HG02588 (cell line): ENCODE measurements around the gene MRC2.
"Not testable (repeated sequence)": the region's sequence is repeated elsewhere in the genome, so short reads cannot be mapped to it uniquely, and the experiment has no call there.

ENCODE experiments used
- ATAC-seq: cut with Tn5 transposase; IDR thresholded peaks from one replicate; pipeline ENCODE4 v1.9.1; 2021; ENCODE audit warnings: mild to moderate bottlenecking, moderate library complexity; ENCODE audit not compliant: unreplicated experiment

MRC2 gene

DNA sequence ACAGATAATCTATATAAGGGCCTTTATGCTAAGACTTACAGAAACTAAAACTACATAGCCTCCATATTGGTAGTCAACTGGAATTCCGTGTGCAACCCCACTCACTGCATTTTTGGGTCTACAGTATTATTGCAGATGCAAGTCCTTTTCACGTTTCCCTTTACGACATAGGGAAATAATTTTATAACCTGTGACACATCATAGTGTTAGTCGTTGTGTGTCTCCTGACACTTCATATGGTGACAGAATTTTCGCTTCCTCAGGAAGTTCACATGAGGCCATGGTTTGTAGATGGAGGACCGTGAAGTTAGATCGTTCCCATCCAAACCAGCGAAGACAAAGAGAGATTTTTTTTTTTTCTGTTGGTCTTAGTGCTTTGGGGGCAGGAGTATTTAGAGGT is 15.7 kb upstream of the MRC2 start:
- no peak for ATAC-seq

DNA sequence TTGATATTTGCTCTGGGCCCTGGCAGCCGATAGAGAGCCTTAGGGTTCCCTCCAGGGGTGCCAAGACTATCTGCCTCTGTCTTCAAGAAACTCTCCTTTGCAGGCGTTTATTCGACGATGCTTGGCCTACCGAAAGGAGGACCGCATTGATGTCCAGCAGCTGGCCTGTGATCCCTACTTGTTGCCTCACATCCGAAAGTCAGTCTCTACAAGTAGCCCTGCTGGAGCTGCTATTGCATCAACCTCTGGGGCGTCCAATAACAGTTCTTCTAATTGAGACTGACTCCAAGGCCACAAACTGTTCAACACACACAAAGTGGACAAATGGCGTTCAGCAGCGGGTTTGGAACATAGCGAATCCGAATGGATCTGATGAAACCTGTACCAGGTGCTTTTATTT is 15.2 kb upstream of the MRC2 start:
- ATAC-seq = not testable (repeated sequence)

DNA sequence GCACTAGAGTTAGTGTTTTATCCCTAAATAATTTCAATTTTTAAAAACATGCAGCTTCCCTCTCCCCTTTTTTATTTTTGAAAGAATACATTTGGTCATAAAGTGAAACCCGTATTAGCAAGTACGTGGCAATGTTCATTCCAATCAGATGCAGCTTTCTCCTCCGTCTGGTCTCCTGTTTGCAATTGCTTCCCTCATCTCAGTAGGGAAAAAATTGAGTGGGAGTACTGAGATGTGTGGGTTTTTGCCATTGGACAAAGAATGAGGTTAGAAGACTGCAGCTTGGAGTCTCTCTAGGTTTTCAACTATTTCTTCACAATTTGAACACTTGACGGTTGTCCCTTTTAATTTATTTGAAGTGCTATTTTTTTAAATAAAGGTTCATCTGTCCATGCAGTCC is 14.4 kb upstream of the MRC2 start:
- ATAC-seq = not testable (repeated sequence)

DNA sequence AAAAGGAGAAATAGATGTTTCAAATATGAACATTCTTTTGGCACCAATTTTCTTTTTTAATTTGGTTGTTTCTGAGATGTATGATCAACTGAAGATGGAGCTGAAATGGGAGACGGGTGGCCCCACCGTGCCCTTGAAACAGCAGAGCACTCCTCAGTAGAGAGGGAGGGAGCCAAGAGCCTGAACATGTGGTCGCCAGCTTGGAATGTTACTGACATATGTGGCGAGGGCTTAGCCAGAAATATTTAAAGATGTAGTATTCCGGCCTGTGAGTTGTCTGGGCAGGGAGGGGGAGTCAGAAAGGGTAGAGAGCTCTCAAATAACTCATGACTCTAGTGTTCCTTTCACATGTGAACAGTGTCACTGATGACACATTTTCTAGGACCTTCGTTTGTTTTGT is 13.3 kb upstream of the MRC2 start:
- ATAC-seq = no peak

DNA sequence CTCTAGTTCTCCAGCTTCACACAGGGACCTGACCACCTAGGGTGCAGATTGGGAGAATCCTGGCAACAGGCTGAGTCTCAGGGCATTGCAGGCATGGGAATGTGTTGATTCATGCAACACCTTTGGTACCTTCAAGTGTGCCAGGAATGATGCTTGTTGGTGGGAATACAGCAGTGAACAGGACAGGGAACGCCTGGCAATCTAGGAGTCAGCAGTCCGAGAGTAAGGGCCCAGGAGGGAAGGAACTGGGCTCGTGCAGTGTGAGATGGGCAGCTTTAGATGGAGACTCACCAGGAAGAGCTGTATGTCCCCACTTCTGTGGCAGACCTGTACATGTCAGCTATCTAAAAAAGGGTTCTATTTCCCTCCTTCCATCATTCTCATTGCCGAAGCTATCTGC is 12.0 kb upstream of the MRC2 start:
- ATAC-seq = no peak

DNA sequence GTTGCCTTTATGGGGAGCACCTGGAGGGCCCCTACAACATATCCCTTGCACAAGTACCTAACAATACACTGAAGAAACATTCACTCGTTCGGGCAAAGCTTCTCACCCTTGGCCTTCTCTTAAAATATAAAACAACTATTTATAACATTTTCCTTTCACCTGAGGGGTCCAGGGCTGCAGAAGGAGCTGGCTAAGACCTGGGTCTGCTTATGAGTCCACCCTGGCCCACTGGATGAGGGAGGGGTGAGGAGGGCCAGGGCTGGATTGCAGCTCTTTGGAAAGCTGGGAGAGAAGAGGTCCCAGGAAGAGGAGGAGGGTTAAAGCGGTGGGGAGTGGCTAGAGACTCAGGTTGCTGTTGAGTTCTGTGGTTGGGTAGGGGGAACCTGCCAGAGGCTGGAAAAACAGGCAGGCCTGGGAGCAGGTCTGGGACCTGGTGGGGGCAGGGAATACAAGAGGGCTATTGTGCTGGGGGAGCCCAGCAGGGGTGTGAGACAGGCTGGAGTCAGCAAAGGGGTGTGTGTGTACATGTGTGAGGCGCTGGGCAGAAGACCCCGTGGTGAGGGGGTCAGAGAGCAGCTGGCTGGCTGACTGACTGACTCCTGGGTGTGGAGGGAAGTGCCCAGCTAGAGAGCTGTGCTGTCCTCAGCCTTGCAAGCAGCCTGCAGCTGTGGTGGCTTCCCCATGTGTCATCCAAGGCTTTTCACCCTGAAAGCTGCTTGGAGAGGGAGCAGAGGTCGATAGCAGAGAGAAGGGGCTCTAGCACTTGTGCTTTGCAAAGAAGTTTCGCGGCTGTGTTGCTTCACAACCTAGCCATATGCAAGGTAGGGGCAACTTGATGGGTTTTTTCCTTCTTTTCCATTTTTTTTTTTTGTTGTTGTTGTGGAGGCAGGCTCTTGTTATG is 10.2 kb upstream of the MRC2 start:
- no peak for ATAC-seq

DNA sequence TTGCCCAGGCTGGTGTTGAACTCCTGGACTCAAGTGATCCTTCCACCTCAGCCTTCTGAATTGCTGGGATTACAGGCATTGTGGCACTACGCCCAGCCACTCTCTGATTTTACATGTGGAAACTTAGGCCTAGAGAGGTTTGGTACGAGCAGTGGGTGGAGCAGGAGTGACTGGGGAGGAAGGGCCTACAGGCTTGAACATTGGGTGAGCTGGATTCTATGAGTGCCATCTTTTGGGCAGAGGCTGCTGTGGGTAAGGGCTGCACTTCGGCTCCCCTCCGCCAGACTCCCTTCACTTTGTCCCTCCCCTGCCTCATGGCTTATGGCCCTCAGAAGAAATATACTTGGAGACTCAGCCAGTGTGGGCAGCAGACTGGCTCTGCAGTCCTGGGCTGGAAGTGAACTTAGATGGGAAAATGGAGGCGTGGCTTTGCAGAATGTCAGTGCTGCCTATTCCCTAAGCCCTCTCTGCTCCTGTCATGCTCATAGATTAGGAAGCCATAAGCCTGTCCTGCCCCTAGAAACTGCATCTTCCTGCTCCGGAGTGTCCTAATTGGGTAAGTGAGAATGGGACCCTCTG is 9.5 kb upstream of the MRC2 start:
- ATAC-seq = no peak

DNA sequence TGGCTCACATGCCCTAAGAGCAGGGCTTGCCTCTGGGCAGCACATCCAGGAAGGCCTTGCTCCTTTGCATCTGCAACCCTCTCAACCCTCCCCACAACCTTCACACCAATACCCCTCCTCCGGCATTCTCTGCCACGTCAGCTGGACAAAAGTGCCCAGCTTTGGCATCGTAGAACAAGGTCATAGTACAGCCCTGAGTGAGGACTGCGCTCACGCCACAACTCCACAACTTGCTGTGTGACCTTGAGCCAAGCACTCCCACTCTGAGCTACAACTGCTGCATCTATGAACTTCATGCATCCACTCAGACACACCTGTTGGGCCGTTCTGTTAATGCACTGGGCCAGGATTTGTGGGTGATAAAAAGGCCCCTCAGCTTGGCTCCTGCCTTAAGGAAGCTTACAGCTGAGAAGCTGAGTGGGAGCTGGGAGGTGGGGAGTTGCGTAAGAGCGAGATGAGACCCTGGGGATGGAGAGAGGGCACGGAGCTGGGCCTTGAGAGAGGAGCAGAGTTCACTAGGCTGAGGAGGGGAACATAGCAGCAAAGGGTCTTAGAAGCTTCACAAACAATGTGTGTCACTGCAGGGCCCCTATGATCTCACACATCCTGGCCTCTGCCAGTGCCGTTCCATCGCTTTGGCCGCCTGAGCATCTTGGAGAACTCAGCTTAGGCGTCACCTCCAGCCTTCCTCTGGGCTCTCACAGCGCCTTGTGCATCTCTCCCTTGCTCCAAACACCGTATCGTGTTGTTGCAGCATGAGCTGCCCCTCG is 8.6 kb upstream of the MRC2 start:
- no peak for ATAC-seq

DNA sequence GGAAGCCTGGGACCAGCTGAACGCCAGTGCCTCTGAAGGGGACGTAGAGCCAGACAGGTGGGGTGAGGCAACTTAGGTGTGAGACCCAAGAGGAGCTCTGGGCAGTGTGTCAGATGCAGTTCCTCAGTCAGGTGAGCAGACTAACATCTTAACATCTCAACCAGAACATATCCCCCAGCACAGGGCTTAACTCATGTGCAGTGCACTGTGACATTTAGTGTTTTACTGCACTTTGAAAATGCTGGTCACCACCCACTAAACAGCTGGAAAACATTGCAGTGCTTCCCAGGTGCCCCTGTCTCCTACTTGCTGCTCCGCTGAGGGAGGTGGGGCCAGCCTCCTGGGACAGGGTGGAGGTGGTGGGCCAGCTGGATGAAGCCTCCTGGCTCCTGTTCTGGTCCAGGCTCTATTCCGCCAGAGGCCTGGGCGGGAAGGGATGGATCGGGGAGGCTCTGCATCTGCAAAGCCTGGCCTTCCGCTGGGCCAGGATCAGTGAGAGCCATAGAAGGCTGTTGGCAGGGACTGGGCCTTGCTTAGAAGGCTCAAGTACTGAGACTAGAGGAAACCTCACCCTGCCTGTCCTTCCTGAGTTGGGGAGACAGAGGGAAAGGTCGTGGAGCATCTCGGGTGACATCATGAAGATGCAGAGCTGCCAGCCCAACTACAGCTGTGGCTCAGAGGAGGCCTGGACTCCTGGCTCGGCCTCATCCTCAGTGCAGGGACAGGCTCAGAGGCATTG is 7.9 kb upstream of the MRC2 start:
- ATAC-seq = no peak

DNA sequence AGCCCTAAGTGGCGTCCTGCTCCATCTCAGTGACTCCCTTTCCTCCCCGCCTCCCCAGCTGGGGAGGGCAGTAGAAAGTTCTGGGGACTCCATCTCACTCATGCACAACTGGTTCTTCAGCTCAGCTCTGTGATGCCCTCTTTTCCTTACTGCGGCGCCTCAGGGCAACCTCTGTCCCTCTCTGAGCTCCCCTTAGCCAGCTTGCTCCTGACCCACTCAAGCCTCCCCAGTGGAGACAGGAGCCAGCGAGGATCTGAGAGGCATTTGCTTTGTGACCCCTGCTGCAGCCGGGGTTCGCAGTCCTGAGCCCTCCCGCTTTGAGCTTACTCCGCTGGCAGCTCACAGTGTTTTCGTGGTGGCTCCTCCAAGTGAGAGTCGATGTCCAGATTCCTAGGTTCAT is 6.2 kb upstream of the MRC2 start:
- ATAC-seq = no peak

DNA sequence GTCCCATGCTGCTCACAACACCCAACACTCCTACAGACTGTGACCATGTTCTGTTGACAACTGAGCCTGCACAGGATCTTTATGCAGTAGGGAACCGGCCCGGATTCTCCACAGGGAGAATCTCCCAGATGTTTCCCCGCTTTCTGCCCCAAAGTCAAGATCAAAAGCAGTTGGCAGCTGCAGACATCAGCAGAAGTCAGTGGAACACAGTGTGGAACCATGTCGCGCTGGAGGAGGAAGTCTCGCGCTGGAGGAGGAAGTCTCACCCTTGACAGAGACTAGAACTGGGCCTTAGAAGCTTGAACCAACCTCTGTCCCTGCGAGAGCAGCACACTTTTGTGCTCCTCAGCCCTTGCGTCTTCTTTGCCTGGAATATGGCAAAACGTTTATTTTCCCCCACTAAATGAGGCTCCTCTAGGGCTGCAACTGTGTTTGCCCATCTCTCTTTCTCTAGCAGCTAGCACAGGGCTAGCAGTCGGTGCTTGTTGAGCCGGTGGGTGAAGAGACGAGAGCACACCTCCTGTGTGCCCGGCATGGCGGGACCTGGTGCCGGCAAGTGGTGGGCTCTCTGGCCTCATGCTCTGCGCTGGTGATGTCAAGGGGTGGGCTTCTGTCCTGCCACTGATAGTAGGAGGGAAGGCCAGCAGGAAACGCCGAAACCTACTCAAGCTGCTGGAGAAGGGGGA is 2.1 kb upstream of the MRC2 start:
- ATAC-seq = no peak

DNA sequence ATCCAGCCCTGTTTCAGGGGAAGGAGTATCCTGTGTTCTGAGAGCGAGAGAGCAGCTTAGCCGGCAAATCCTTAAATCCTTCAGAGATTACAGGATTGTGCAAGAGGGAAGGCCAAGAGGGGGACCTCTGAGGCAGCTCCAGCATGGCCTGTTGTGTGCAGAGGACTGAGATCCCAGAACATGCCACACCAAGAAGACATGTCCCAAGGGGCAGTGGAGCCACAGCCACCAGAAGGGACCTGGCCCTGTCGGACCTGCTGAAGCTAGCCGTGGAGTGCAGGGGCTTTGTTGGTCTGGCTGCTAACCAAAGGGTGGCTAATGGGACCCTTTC is 1.6 kb upstream of the MRC2 start:
- no peak for ATAC-seq

DNA sequence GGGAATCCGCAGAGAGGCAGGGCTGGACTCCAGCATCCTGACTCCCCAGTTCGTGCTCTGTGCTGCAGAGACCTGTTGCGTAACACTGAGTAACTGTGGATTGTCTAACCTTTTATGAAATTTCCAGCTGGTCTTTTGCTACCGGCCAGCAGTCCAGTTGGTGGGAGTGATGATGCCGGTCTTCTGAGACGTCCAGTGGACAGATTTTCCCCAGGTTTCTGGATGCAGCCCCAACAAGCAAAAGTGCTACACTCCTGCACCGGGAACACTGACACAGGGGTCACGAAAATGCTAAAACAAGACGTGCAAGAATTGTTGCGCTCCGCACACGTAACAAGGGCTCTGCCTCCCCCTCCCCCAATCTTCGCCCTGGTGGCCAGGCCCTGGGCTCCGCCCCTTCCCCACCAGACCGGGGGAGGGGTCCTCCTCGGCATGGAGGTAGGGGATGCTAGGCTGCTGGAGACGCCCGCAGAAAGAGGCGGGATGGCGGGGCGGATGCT is 701 bp upstream of the MRC2 start:
- no peak for ATAC-seq

DNA sequence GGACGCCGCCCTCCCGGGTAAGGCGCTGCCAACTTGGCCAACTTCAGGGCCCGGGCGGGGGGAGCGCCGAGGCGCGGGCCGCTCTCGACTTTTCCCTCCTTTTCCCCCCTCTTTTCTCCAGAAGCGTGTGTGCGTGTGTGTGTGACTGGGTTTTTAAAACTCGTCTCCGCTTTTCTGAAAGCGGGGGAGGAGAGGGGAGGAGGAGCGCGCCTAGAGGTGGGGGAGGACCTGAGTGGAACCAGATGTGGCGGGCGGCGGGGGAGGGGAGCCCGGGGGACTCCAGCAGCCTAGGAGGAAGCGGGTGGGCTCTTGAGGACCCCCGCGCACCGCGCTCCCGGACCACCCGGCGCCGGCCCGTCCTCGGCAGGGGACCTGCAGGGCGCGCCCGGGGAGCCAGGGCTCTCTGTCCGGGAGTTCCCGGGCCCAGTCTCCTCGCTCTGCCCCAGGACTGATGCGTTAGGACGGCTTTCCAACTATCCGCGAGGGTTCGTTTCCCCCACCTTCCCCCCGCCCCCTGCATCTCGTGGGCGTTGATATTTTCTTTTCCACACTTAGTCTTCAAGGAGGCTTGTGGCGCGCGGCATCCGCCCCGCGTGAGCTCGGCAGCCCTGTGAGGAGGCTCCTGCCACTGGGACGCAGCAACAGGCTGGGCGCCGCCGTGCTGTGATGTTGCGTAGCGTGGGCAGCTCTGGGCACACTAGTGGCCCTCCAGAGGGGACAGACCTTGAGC is 599 bp downstream of the MRC2 start:
- no peak for ATAC-seq

DNA sequence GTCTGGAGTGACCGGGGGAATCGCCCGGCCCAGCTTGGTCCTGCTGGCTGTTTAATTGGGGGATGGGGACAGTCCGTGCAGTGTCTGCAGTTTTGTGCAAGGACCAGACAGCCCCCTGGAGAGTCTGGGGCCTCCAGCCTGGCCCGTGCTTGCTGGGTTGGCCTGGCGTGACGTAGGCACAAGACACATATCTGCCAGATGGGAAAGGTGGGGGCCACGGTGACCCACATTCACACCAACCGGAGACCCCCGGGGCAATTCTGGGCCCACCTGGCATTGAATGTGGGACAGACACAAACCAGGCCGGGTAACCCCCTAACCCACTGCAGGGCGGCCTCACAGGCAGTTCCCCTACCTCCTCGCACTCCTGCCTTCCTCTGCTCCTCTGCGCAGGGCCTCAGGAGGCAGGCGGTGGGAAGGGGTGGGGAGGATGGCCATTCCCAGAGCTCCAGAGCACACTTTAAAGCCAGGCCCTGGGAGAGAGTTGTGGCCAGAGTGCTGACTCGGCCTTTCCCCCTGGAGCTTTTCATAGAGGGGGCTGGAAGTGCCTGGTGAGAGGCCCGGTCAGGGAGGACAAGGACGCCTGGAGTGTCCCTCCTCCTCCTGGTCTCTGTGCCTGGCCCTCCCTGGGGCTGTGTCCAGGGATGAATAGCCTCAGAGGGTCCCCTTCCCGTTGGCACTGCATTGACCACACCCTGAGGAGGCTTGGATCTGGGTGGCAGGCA is 1.5 kb downstream of the MRC2 start:
- ATAC-seq = no peak

DNA sequence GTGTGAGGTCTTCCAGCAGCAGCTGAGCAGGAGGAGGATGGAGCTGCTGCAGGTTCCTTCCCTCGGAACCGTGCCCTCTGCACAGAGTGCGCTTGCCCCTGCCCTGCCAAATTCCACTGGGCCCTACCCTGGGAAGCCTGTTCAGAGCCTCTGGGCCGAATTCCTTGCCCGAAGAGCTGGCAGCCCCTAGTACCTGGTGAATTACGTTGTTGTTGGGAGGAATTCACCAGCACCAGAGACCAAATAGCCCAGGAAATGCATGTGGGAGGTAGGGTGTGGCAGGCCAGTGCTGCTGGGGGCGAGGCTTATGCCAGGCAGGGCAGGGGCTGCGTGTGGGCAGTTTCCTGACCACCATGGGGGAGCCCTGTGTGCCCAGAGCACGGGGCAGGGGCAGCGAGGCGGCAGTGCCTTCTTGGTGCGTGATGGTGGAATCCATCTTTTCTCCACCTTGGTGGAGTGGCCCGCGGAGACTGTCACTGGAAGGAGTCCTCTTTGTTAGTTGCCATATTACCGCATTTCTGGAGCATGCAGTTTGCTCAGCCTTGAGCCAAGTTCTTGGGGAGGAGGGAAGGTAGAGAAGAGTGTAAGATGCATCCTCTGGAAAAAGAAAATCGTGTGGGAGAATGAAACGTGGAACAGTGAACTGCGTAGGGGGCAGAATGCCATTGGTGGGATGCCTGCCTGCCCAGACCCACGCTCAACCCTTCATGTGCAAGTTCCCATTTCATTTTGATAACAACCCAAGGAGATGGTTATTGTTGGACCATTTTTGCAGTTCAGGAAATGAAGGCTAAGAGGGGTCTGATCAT is 2.3 kb downstream of the MRC2 start:
- no peak for ATAC-seq

DNA sequence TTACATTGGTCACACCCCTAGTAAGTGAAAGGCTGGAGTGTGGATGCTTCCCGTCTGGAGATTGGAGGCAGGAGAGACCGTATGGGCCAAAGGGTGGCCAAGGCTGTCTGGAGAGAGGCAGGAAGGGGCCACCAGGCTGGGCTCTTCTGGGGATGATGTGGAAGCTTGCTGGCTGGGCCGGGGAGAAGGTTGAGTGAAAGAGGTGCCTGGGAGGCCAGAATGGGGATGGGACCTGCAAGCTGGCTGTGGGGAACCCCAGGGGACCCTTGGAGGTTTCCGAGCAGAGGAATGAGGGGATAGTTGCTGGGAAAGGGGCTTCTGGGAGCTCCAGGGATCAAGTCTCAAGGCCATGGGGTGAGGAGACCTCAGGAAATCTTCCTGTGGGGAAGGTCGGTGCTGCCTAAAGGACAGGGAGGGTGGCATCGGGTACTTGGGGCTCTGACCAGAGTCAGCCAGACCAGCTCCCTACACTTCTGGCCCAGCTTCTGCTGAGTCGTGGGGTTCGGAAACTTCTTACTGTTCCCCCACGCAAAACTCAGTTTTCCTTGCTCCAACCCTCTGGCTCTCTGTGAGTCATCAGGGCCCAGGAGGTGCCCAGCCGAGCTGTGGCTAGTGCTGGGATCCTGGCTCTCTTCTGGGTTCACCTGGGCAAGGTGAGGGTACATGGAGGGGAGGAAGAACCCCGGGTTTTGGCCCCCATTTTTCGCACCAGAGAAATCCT is 3.1 kb downstream of the MRC2 start:
- no peak for ATAC-seq
